GM12872 (cell line): Measurements from ENCODE around the gene PHACTR1.

Experiments
- TF ChIP-seq, protein P1 (sequence below): IDR thresholded peaks from 3 replicates; pipeline ENCODE4 v1.5.1; 2011; ENCODE audit warnings: low read depth, mild to moderate bottlenecking, low read length, moderate library complexity; ENCODE audit not compliant: insufficient read depth

The PHACTR1 gene

DNA sequence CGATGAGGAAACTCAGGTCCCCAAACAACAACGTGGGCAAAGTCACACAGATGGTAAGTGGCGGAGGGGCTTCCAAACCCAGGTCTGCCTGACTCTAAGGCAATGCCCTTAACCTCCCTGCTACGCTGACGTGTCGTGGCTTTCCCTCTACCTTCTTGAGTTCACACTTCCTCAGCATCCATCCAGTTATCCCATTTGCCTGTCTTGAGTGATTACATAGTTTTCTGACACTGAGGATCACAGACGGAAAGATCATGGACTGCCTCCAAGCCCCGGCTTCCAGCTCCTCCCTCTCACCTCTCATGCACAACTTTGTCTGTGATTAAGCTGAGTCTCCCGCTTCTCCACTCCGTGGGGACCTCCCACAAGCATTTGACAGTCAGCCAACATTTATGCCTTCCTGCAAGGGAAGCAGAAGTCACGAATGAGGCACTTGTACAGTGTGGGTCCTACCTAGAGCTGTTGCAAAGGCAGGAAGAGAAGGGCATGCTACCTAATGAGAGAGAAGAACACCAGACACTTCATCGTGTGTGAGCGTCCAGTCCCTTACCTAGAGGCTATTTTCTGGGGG is 578.0 kb downstream of the PHACTR1 start:
- TF ChIP-seq, protein P1, sequence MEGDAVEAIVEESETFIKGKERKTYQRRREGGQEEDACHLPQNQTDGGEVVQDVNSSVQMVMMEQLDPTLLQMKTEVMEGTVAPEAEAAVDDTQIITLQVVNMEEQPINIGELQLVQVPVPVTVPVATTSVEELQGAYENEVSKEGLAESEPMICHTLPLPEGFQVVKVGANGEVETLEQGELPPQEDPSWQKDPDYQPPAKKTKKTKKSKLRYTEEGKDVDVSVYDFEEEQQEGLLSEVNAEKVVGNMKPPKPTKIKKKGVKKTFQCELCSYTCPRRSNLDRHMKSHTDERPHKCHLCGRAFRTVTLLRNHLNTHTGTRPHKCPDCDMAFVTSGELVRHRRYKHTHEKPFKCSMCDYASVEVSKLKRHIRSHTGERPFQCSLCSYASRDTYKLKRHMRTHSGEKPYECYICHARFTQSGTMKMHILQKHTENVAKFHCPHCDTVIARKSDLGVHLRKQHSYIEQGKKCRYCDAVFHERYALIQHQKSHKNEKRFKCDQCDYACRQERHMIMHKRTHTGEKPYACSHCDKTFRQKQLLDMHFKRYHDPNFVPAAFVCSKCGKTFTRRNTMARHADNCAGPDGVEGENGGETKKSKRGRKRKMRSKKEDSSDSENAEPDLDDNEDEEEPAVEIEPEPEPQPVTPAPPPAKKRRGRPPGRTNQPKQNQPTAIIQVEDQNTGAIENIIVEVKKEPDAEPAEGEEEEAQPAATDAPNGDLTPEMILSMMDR = no peak

DNA sequence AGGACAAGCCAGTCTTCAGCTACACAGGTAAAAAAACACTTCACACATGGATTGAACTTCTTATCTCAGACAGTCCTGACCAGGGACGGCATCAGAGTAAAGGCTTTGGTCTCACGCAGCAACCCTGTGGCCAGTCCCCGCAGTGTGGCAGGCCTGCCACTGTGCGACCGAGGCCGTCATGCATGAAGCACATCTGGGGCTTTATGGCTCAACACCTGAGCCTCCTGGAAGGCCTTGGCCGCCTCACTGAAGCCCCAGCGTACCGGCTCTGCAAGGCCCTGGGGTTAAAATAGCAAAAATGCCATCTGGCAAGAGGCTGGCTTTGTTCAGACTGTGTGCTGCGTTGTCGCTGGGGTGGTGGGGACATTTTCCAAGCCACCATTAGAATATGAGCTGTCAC is 579.0 kb downstream of the PHACTR1 start:
- TF ChIP-seq, protein P1 = no peak

DNA sequence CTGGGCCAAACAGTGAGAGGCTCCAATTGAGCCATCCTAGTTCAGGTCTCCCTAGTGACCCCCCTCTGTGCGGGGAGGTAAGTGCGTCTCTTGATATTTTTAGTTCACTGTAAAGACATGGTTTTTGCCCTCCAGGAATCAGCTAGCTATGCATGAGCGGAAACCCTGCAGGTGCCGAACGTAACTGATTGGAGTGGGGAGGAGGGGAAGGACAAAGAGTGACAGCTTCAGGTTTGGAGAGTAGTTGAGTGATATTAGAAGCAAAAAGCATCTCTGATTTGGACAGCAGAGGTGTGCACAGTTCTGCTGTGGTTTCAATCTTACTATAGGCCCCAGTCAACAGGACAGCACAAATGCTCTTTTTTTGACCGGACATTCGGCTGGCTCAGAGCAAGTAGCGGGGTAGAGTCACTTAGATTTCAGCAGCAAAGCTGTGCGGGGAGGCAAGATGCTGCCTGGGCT is 580.0 kb downstream of the PHACTR1 start:
- TF ChIP-seq, protein P1 = no peak

DNA sequence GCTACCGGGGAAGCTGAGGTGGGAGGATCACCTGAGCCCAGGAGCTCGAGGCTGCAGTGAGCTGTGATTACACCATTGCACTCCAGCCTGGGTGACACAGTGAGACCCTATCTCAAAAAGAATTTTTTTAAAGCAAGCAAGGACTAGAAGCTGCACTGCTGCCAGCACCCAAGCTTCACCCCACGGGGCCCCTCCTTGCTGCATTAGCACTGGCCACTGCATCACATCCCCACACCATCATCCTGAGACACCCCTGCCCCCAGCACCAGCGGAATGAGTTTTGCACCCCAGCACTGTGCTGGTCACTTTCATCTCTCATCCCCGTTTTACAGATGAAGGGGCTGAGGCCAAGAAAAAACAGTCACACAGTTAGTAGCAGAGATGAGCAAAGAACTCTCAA is 580.8 kb downstream of the PHACTR1 start:
- TF ChIP-seq, protein P1 = no peak

DNA sequence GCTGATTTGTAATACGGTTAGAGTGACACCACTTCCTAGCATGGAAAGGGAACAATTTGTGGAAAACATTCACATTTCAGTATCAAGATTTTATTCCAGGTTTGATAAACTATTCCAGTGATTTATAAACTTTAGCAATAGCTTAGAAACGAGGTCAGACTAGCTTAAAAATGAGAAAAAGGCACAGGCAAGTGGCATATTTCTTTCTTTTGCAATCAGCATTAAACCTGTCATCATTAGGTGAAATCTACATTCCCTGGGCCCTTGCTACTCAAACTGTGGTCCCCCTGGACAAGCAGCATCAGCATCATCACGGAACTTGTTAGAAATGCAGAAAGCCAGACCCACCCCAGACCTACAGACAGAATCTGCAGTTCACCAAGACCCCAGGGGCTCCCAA is 581.9 kb downstream of the PHACTR1 start:
- TF ChIP-seq, protein P1 = no peak

DNA sequence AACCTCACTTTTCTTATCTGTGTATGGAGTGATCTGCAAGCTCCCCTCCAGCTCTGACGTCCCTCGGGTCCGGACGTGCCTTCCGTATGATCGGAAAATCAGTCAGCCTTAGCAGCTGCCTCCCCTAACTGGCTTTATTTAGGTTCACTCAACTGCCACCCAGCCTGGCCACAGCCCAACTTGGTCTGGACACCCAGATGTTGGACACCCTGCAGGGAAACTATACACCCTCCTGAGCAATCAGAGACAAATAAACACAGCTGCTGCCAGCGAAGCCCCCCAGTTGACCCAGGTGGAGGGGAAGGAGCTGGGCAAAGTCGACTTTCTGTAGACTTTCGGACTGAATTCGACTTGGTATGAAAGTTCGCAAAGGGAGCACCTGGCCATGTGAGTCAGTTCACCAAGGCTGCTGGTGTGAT is 582.8 kb downstream of the PHACTR1 start:
- TF ChIP-seq, protein P1 = no peak

DNA sequence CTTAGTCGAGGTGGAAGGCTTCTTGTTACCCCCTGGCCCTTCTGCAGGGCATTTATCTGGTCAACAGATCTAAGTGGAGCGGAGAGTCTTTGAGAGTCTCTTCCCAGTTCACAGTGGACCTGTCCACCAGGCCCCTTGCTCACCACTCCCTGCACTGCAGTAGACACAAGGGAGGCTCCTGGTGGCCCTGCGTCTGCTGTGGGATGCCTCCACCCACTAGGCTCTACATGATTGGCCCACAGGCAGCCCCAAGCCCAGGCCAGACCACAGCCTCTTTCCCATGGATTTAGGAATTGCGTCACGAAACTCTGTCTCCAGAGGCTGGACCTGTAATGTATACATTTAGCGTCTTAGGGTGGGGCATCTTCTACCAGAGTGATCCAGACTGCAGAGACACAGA is 583.4 kb downstream of the PHACTR1 start:
- TF ChIP-seq, protein P1 = no peak
